Loucy (cell line): Measurements from ENCODE around the gene IGF1R.

ENCODE experiments used
- EZH2phosphoT487 ChIP-seq: fragments of 200-600 bp; IDR thresholded peaks from 2 replicates; pipeline ENCODE4 v1.6.1; 2018; ENCODE audit warnings: antibody characterized with exemption, mild to moderate bottlenecking, moderate library complexity, borderline replicate concordance
- TF ChIP-seq, protein P1 (sequence below): fragments of 200-600 bp; sonication (generic); conservative IDR thresholded peaks from 2 replicates; pipeline ENCODE4 v1.5.1; 2014; ENCODE audit warnings: mild to moderate bottlenecking, antibody characterized with exemption, low read length

DNA sequence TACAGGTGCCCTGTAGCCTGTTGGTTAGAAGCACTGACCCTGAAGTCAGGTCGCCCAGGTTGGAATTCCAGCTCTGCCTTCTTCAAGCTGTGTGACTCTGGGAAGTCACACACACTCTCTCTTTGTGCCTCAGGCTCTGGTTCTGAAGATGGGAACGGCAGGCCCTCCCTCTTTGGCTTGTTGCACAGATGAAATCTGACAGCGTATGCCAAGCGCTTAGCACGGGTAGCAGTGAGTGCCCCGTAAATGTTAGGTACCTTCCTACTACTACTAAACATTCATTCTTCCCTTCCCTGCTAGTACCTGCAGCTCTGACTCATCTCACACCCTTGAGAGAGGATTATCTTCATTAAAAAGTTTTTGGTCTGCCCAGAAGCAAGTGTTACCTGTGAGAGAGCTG lies 220.2 kb downstream of the IGF1R start:
- TF ChIP-seq, protein P1, sequence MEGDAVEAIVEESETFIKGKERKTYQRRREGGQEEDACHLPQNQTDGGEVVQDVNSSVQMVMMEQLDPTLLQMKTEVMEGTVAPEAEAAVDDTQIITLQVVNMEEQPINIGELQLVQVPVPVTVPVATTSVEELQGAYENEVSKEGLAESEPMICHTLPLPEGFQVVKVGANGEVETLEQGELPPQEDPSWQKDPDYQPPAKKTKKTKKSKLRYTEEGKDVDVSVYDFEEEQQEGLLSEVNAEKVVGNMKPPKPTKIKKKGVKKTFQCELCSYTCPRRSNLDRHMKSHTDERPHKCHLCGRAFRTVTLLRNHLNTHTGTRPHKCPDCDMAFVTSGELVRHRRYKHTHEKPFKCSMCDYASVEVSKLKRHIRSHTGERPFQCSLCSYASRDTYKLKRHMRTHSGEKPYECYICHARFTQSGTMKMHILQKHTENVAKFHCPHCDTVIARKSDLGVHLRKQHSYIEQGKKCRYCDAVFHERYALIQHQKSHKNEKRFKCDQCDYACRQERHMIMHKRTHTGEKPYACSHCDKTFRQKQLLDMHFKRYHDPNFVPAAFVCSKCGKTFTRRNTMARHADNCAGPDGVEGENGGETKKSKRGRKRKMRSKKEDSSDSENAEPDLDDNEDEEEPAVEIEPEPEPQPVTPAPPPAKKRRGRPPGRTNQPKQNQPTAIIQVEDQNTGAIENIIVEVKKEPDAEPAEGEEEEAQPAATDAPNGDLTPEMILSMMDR: no peak
- no peak for TF ChIP-seq EZH2phosphoT487
